HG02973 (cell line): Measurements from ENCODE around the gene CTNNBL1.

Experiments
- ATAC-seq: cut with Tn5 transposase; IDR thresholded peaks from one replicate; pipeline ENCODE4 v1.9.1; 2021; ENCODE audit warnings: moderate library complexity; ENCODE audit not compliant: unreplicated experiment

Gene CTNNBL1

DNA sequence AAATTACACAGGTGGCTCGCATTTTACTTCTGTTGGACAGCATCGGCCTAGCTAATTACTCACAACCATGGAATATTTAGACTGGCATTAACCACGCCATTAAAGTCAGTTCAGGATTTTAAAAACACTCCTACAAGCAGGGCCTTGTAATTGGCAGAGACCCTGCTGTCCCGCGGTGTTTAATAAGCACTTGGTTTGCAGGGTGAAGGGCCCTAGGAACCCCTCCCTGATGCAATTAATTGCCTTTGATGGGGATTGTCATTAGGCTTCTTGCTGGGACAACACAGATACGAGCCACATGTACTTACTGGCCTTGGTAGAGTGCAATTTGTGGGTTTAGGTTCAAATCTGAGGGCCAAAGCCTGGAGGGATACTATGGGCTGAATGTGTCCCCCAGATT, 201.3 kb downstream of the CTNNBL1 start:
- no peak for ATAC-seq

DNA sequence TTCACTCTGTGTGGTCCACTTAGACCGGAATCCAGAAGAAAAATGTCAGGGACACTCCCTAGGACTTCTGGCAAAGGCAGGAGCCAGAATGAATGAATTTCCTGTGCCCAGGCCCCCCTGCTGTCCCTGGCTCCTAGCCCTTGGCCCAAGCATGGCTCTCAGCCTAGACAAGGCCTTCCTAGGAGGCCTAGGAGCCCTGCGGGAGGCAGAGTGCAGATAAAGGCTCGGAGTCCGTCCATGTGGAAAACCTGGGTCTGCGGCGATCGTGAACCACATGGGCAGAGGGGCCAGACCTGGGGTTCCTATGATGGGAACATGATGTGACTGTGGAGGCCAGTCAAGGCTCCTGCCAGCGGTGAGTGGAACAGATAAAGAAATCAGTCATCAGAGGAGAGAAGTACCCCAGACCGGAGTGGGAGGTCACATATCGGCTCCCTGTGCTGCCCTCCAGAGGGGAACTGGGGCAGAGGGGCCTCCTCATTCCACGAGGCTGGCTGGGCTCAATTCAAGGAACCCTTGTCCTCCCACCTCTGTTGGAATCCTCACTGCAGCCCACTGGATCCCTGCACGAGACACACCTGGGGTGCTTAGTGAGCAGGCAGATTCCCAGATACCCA, 203.2 kb downstream of the CTNNBL1 start:
- no peak for ATAC-seq

DNA sequence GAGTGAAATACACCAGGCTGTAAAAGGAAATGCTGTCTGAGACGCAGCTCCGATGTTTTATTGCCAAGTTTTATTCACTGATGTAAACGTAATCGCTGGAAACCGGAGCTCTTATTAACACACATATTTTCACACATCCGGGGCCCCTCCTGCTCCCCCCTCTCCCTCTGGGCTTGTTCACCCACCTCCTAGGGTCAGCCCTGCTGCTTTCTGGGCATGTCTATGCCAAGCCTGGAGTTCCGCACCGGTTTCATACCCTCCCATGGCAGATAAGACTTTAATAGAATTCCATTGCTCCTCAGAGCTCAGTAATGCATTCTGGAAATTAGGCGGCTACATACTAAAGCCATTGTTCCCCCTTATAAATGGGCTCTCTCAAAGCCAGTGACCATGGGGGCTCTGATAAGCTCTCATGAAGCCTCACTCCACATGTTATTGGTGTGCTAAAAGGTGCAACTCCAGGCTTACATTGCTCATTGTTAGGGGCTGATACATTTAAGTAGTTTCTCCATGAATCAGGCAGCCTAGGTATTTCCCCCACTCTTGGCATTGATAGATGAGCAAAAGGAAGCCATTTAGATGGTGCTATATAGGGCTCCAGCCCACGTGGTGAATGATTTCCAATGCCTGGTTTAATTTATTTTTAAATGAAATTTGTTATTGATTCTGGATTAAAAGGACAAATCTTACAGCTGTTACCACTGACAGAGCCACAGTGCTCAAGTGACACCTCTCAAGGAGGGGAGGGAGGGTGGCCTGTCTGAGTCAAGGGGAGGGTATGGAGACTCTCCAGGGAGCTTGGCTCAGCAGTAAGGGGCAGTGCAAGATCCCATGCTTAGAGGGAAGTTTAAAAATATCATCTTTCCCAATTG, 204.6 kb downstream of the CTNNBL1 start:
- no peak for ATAC-seq

DNA sequence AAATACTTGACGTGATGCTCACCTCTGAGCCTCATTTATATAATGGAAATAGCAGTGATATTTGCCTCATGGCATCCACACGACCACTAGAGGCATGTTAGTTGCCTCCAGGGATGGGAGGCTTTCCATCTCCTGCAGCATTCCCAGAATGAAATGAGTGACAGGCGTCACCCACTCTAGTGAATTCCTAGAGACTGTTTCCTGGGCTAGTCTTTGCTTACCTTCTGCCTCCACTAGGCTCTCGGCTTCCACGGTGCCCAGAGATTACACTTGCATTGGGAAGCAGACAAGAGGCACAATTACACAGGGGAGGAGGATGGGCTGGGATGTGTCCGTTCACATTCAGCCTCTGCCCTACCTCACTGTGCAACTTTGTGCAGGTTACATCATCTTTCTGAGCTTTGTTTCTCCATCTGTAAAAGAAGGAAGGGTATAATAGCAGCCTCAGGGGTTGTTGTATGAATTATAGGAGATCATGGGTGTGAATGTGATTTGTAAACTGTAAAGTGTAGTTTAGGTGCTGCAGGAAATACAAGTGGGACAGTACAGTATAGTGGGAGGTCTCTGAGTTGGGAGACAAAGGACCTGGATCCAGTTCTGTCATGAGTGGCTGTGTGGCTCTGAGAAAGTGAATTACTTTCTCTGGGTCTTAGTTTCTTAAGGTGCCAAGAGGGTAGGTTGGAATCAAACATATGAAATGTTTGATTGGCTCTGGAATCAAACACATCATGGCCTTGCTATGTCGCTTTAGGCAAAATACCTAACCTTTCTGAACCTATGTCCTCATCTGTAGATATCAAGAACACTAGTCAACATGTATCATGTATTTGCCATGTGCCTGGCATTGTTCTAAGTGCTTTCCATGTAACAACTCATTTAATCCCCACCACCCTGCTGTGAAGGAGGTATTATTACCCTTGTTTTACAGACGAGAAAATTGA, 205.5 kb downstream of the CTNNBL1 start:
- no peak for ATAC-seq

DNA sequence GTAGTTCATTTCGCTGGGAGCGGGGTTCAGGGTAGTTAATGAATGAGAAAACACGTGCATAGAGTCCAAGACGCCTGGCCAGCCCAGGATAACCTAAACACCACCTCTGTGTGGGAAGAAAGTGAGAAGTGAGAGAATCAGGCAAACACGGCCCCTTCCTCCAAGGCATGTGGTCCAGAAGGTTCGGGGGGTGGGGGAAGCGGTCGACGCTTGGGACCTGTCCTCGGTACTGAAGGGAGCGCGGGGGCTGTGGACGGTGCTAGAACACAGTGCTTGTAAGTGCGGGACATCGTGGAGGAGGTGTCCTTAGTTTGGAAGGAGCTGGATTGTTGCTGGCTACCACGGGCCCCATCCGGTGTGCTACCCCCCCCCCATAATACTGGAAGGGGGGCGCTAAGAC, 207.4 kb downstream of the CTNNBL1 start:
- ATAC-seq, result no peak

GRCh38 chr20:37901654-37902503, 208.0 kb downstream of the CTNNBL1 start:
- no peak for ATAC-seq

DNA sequence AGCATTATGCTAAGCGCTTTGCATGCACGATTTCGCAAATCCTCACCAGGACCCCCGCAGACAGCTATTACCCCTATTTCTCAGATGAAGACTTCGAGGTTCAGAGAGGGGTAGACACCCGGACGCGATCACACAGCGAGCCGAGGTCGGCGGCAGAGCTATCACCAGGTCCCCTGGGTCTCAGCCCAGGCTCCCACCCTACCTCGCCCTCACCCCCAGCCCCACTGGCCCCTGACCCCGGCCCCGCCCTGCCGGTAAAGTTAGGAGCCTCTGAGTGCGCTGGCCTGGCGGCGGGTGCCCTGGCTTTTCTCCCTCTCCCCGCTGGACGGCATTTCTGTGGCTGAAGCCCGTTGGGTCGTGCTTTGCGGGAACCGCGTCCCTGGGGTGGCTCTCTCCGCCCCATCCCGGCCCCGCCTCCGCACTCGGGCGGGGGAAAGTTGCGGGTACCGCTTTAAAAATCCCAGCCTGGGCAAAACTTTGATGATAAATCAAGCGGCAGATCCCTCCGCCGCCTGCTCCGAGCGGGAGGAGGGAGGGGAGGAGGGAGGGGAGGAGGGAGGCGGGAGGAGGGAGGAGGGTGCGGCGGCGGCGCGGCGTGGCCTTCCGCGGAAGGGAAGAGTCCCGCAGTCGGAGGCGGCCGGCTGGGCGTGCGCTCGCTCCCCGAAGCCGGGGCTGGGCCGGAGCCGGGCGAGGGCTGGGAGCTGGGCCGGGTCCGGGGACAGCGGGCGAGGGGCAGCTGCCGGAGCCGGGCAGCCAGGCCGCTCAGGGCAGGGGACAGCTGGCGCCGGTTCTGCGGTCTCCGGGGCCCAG, 208.9 kb downstream of the CTNNBL1 start, which contains the start of gene VSTM2L:
VSTM2L (plus strand) TSS at position 624 of the 810 bp plus-strand sequence. CDS start 224 bp downstream, outside the sequence.
- ATAC-seq, result no peak

DNA sequence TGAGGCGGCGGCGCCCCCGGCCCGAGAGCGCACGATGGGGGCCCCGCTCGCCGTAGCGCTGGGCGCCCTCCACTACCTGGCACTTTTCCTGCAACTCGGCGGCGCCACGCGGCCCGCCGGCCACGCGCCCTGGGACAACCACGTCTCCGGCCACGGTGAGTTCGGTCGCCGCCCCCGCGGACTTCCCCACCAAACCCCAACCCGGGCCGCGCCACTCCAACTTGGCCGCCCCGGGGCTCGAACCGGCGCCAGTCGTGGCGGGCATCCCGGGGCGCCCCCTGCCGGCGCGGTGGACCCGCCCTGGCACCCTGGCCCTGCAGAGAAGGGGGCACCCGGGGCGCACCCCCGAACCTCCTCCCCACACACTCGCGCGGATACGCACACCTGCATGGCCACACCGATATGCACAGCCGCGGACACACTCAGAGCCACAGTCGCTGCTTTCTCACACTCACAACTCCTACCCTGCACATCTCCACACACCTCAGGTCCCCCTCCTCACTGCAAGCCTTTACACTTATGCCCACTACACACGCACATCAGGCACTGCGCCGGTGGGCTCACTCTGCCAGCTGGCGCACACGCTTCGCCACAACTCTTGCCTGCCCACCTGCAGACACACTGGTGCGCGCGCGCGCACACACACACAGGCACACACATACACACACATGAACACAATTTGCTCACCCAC, 209.6 kb downstream of the CTNNBL1 start:
- no peak for ATAC-seq

- no peak for ATAC-seq
Measured at GRCh38 chr20:37904008-37904642, 210.3 kb downstream of the CTNNBL1 start.

- ATAC-seq, result no peak
Measured at GRCh38 chr20:37904845-37905373, 211.1 kb downstream of the CTNNBL1 start.

DNA sequence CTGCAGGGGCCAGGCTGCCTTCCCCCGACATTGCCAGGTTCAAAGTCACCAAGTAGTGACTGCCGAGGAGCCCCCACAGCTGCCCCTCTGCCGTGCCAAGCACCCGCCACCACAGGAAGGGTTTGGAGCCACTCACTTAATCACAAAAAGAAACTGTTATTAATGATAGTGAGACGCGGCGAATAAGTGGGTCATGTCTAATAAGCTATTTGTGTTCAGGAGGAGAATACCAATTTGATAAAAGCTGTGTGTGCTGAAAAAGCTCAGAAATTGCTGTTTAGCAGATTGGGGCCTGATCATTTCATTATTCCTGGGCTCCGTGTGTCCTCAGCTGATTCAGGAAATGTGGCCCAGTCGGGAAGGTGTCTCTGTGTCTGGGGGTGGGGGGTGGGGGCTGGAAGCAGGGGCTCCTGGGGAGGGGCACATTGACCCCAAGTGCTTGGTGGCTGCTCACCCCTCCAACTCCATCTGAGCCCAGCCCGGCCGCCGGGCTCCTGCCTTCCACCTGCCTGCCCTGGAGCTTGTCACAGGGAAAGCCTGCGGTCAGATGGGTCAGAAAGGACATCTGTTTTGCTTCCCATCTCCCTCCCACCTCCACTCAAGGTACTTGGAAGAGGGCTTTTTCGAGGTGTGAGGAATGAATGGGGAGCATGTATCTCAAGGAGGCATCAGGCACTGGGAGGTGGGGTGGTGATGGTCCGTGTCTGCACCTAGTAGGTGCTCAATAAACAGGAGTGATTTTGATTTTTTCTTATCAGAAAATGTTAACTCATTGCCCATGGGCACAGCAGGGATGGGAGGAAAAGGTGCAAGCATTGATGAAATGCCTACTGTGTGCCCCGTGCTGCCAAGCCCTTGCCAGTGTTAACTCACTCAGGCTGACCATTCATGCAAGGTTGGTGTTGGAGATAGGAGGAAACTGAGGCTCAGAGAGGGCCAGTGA, 212.1 kb downstream of the CTNNBL1 start:
- ATAC-seq, result no peak

DNA sequence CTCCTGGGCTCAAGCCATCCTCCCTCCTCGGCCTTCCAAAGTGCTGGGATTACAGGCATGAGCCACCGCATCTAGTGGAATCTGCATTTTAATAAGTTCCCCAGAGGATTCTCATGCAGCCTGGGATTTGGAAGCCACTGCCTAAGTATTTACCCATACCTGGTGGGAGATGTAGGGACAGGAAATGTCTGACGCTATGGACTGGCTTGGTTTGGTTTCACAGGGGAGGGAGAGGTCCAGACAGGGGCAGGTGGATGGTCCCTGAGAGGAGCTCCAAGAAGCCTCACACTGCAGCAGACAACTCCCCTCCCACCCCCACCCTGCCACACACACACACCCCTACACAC, 213.5 kb downstream of the CTNNBL1 start:
- no peak for ATAC-seq

DNA sequence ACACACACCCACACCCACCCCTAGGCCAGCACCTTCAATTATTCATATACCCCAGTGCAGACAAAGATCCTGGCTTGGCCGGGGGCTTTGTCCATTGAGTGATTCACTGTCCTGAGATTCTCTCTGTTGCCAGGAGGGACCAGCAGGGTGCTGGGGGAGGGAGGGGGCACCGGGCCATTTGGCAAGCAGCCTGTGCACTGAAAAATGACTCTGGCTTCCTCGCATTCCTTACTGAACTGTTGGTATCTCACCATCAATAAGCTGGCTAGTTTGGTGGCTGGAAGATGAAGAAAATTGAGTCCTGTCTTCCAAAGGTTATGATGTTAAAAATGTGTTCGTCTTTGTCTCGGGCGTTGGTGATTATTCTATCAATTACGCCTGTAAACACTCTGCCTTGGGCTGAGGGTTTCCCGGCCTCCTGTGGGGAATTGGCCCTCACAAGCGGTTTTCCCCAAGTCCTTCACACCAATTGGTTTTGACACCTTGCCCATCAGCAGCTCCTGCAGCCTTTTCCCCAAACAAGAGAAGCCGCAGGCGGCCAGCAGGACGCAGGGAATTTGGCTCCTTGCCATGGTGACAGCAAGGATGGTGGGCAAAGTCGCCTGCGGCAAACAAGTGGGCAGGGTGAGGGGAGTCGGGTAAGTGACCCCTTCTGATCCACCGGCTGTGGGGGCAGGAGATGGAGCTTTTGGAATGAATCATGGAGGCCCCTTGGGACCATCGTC, 214.0 kb downstream of the CTNNBL1 start:
- ATAC-seq, result no peak

GRCh38 chr20:37911261-37911660, 217.4 kb downstream of the CTNNBL1 start:
- ATAC-seq, result no peak

DNA sequence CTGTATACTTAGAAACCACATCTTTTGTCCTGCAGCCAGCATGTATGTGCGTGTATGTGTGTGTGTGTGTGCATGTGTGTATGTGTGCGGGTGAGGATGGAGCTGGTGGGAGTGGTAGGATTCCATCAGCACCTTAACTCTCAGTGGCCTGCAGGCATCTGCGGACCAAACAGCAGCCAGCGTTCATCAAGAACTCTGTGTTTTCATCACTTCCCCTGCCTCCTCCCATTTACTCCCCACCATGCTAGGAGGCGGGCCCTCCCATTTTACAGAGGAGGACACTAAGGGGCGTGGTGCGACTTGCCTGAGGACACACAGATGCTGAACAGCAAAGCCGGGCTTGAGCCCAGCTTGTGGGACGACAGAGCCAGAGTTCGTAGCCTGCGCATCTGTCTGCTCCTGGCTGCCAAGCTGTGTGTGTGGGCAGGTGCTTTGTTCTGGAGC, 218.0 kb downstream of the CTNNBL1 start:
- ATAC-seq, result no peak

- no peak for ATAC-seq
Measured at GRCh38 chr20:37912874-37913273, 219.0 kb downstream of the CTNNBL1 start.
